ENCODE measurements around the gene TMUB1. TPM values are rescaled to one million over a fixed set of nuclear protein-coding genes. Genes with fewer than 3 reads are reported as not detected.

Gene TMUB1
- total RNA-seq, 1 donor from 2014 or later = 45.7 TPM

GRCh38 chr7:151110236-151110940 lies 27.1 kb upstream of the TMUB1 start:
- Mint-ChIP-seq H3K36me3 (ENCODE audit: unreplicated experiment) (no peaks in the 10 kb centered on the region), H3K4me3 (ENCODE audit: unreplicated experiment) (peak overlapping the region; percentile 59), H3K27ac (ENCODE audit: unreplicated experiment) (peak overlapping the region; percentile 40), H3K4me1 (ENCODE audit: low read depth, unreplicated experiment) (peaks cover 53% of the 10 kb centered on the region), H3K27me3 (ENCODE audit: unreplicated experiment) (peaks cover 19% of the 10 kb centered on the region), H3K9me3 (ENCODE audit: unreplicated experiment) (peaks cover 15% of the 10 kb centered on the region)
- DNase-seq = no peak
- TF ChIP-seq, protein P1, sequence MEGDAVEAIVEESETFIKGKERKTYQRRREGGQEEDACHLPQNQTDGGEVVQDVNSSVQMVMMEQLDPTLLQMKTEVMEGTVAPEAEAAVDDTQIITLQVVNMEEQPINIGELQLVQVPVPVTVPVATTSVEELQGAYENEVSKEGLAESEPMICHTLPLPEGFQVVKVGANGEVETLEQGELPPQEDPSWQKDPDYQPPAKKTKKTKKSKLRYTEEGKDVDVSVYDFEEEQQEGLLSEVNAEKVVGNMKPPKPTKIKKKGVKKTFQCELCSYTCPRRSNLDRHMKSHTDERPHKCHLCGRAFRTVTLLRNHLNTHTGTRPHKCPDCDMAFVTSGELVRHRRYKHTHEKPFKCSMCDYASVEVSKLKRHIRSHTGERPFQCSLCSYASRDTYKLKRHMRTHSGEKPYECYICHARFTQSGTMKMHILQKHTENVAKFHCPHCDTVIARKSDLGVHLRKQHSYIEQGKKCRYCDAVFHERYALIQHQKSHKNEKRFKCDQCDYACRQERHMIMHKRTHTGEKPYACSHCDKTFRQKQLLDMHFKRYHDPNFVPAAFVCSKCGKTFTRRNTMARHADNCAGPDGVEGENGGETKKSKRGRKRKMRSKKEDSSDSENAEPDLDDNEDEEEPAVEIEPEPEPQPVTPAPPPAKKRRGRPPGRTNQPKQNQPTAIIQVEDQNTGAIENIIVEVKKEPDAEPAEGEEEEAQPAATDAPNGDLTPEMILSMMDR (IDR thresholded peaks at IDR 0.05; ENCODE audit: partially characterized antibody, unreplicated experiment) = no peak

DNA sequence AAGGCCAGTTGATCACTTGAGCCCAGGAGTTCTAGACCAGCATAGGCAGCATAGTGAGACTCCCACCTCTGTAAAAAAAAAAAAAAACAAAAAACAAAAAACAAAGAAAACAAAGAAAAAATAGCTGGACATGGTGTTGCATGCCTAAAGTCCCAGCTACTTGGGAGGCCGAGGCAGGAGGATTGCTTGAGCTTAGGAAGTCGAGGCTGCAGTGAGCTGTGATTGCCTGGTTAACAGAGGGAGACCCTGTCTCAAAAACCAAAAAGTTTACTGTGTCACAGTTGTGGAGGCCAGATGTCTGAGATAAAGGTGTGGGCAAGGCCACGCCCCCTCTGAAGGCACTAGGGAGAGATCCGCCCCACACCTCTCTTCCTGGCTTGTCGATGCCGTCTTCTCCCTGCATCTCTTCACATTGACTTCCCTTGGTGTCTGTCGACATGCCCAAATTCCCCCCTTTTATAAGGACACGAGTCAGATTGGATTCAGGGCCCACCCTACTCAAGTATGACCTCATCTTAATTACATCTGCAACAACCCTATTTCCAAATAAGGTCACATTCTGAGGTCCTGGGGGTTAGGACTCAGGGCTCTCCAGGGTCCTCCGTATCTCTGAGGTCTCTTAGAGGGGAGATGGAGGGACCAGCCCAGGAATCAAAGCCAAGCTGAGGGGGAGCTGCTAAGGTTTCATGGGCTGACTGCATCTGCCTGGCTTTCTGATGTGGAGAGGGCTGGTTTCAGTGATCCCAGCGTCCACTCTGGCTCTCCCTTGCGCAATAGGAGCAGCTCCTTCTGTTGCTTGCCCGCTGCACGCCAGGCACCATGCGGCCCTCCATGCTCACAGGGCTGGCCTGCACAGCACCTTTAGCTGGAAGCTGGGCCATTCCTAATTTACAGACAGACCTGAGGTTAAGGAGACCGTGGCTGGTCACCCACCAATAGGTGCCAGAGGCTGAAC lies 26.1 kb upstream of the TMUB1 start:
- no peaks in the 10 kb centered on the region for H3K36me3 Mint-ChIP-seq (ENCODE audit: unreplicated experiment)
- no peak for DNase-seq
- H3K27me3 Mint-ChIP-seq (ENCODE audit: unreplicated experiment) = peaks cover 20% of the 10 kb centered on the region
- peaks cover 59% of the 10 kb centered on the region for H3K4me1 Mint-ChIP-seq (ENCODE audit: low read depth, unreplicated experiment)
- H3K9me3 Mint-ChIP-seq (ENCODE audit: unreplicated experiment) = peaks cover 19% of the 10 kb centered on the region
- H3K27ac Mint-ChIP-seq (ENCODE audit: unreplicated experiment) = peak overlapping the region; percentile 93
- TF ChIP-seq, protein P1 (IDR thresholded peaks at IDR 0.05; ENCODE audit: partially characterized antibody, unreplicated experiment) = no peak
- H3K4me3 Mint-ChIP-seq (ENCODE audit: unreplicated experiment) = no peak overlapping the region

GRCh38 chr7:151107882-151108281 lies 24.6 kb upstream of the TMUB1 start:
- TF ChIP-seq, protein P1 (IDR thresholded peaks at IDR 0.05; ENCODE audit: partially characterized antibody, unreplicated experiment) = no peak
- peak overlapping the region; percentile 69 for H3K4me3 Mint-ChIP-seq (ENCODE audit: unreplicated experiment)
- H3K4me1 Mint-ChIP-seq (ENCODE audit: low read depth, unreplicated experiment) = peaks cover 60% of the 10 kb centered on the region
- H3K9me3 Mint-ChIP-seq (ENCODE audit: unreplicated experiment) = peaks cover 15% of the 10 kb centered on the region
- peak; percentile 61 for DNase-seq
- H3K36me3 Mint-ChIP-seq (ENCODE audit: unreplicated experiment) = no peaks in the 10 kb centered on the region
- peak overlapping the region; percentile 93 for H3K27ac Mint-ChIP-seq (ENCODE audit: unreplicated experiment)
- H3K27me3 Mint-ChIP-seq (ENCODE audit: unreplicated experiment) = peaks cover 13% of the 10 kb centered on the region

GRCh38 chr7:151104411-151105235 lies 21.3 kb upstream of the TMUB1 start:
- Mint-ChIP-seq H3K27me3 (ENCODE audit: unreplicated experiment) (peaks cover 8% of the 10 kb centered on the region), H3K27ac (ENCODE audit: unreplicated experiment) (peak overlapping the region; percentile 1), H3K4me3 (ENCODE audit: unreplicated experiment) (peak overlapping the region; percentile 22)

More at GRCh38 chr7:151104411-151105235, 21.3 kb upstream of the TMUB1 start:
- H3K9me3 Mint-ChIP-seq (ENCODE audit: unreplicated experiment) = peaks cover 11% of the 10 kb centered on the region
- no peaks in the 10 kb centered on the region for H3K36me3 Mint-ChIP-seq (ENCODE audit: unreplicated experiment)
- peaks cover 57% of the 10 kb centered on the region for H3K4me1 Mint-ChIP-seq (ENCODE audit: low read depth, unreplicated experiment)
- no peak for DNase-seq
- TF ChIP-seq, protein P1 (IDR thresholded peaks at IDR 0.05; ENCODE audit: partially characterized antibody, unreplicated experiment) = no peak
